ENCODE measurements around the gene BRIP1.

The BRIP1 gene

GRCh38 chr17:61631800-61632199, 231.5 kb downstream of the BRIP1 start:
- DNase-seq (ENCODE audit: low spot score) = no peak

All from hepatic stellate cell (primary cell).